Activated naive CD8-positive, alpha-beta T cell treated with anti-CD3 and anti-CD28 coated beads, Interleukin-2, amount 10 ng/mL, durations not matched to agents 7 days and 5 days (primary cell): Measurements from ENCODE around the gene TTC9C. TPM values are rescaled to one million over a fixed set of nuclear protein-coding genes. Genes with fewer than 3 reads are reported as not detected.

Experiments used
- total RNA-seq, 2 experiments: library from RNA; stranded (reverse); gene quantifications; one replicate each; pipeline ENCODE4 v1.2.3, GENCODE V29; 2021

Gene TTC9C
- total RNA-seq, 2 experiments from 2014 or later = 49.5 to 56.4 TPM

Other genes starting within 250 kb of the TTC9C start
- 100 to 1,000 TPM; 278 to 344 TPM for gene AHNAK, start 181.7 kb upstream of the TTC9C start, total RNA-seq
- 1,000 to 10,000 TPM; 1,132 to 1,152 TPM for gene EEF1G, start 154.6 kb upstream of the TTC9C start, total RNA-seq
- 10 to 100 TPM; 27.2 to 38.2 TPM for gene TUT1, start 137.0 kb upstream of the TTC9C start, total RNA-seq
- gene MTA2, start 126.6 kb upstream of the TTC9C start, total RNA-seq = 100 to 1,000 TPM; 231 to 233 TPM
- 100 to 1,000 TPM; 183 to 185 TPM for gene EML3, start 115.7 kb upstream of the TTC9C start, total RNA-seq
- gene ROM1, start 115.2 kb upstream of the TTC9C start, total RNA-seq = 1 to 10 TPM; 1.4 to 2.4 TPM
- gene B3GAT3, start 106.5 kb upstream of the TTC9C start, total RNA-seq = 10 to 100 TPM; 76.1 to 87.0 TPM
- 100 to 1,000 TPM; 291 to 300 TPM for gene GANAB, start 81.9 kb upstream of the TTC9C start, total RNA-seq
- gene INTS5, start 75.2 kb upstream of the TTC9C start, total RNA-seq = 10 to 100 TPM; 30.1 to 30.2 TPM
- 100 to 1,000 TPM in 1 of 2 experiments, 10 to 100 TPM in 1; 99.9 to 104 TPM for gene C11orf98, start 63.3 kb upstream of the TTC9C start, total RNA-seq
- gene CSKMT, start 63.2 kb upstream of the TTC9C start, total RNA-seq = 10 to 100 TPM; 23.3 to 27.3 TPM
- 1 to 10 TPM; 6.7 to 6.8 TPM for gene UQCC3, start 56.8 kb upstream of the TTC9C start, total RNA-seq
- gene LBHD1, start 56.2 kb upstream of the TTC9C start, total RNA-seq = 10 to 100 TPM; 23.5 to 23.6 TPM
- 100 to 1,000 TPM; 135 to 136 TPM for gene UBXN1, start 49.4 kb upstream of the TTC9C start, total RNA-seq
- gene LRRN4CL, start 39.0 kb upstream of the TTC9C start, total RNA-seq = under 1 TPM; 0.19 to 0.23 TPM
- gene BSCL2, start 21.1 kb upstream of the TTC9C start, total RNA-seq = 10 to 100 TPM; 29.9 to 39.4 TPM
- not detected for gene GNG3, start 20.8 kb upstream of the TTC9C start, total RNA-seq
- gene HNRNPUL2, start 1.0 kb upstream of the TTC9C start, total RNA-seq = 10 to 100 TPM; 67.9 to 72.5 TPM
- 10 to 100 TPM; 14.0 to 17.1 TPM for gene ZBTB3, start 25.7 kb downstream of the TTC9C start, total RNA-seq
- 10 to 100 TPM; 79.1 to 84.6 TPM for gene POLR2G, start 33.1 kb downstream of the TTC9C start, total RNA-seq
- 10 to 100 TPM; 20.6 to 22.2 TPM for gene TAF6L, start 42.9 kb downstream of the TTC9C start, total RNA-seq
- 10 to 100 TPM; 48.7 to 52.2 TPM for gene TMEM179B, start 58.9 kb downstream of the TTC9C start, total RNA-seq
- gene TMEM223, start 63.5 kb downstream of the TTC9C start, total RNA-seq = 10 to 100 TPM; 14.0 to 15.2 TPM
- gene NXF1, start 77.0 kb downstream of the TTC9C start, total RNA-seq = 100 to 1,000 TPM; 124 to 131 TPM
- gene STX5, start 103.6 kb downstream of the TTC9C start, total RNA-seq = 10 to 100 TPM; 43.4 to 44.3 TPM
- gene TEX54, start 104.4 kb downstream of the TTC9C start, total RNA-seq = not detected
- gene WDR74, start 111.1 kb downstream of the TTC9C start, total RNA-seq = 10 to 100 TPM; 75.2 to 78.0 TPM
- gene SLC3A2, start 152.4 kb downstream of the TTC9C start, total RNA-seq = 100 to 1,000 TPM; 222 to 228 TPM
- gene CHRM1, start 192.9 kb downstream of the TTC9C start, total RNA-seq = not detected